CD14-positive monocyte (primary cell): ENCODE data around the gene LRP1B. TPM values are rescaled to one million over a fixed set of nuclear protein-coding genes. Genes with fewer than 3 reads are reported as not detected.

Experiments used
- DNase-seq, 3 donors: peaks; one replicate each; pipeline ENCODE4 v3.0.0-alpha.2; 2011 to 2022
- H2AFZ ChIP-seq: 2 replicates; pipeline ENCODE4 v1.6.0; 2012; ENCODE audit warnings: mild to moderate bottlenecking, low read depth, low read length, inconsistent platforms; ENCODE audit not compliant: insufficient read depth, poor library complexity, severe bottlenecking
- H3K27ac ChIP-seq, 2 donors: 1 replicate in 1 of 2; 2 replicates in 1 of 2; pipeline ENCODE4 v1.5.1; 2012 to 2013; ENCODE audit warnings: low read length in 2 of 2, control low read depth in 1 of 2, inconsistent platforms in 1 of 2, low read depth in 1 of 2, mild to moderate bottlenecking in 1 of 2
- H3K27me3 ChIP-seq, 2 donors: one replicate each; pipeline versions ENCODE4 v1.6.0 to v1.6.1; 2011 to 2013; ENCODE audit warnings: low read length in 2 of 2; ENCODE audit not compliant: control insufficient read depth in 2 of 2, insufficient read depth in 2 of 2
- H3K36me3 ChIP-seq, 2 donors: replicated peaks in 1 of 2; 1 replicate in 1 of 2; 2 replicates in 1 of 2; pipeline versions ENCODE4 v1.5.1 to v1.6.1; 2012 to 2013; ENCODE audit warnings: low read length in 2 of 2, control low read depth in 1 of 2, inconsistent platforms in 1 of 2, mild to moderate bottlenecking in 1 of 2; ENCODE audit not compliant: insufficient read depth in 2 of 2, control insufficient read depth in 1 of 2
- H3K4me1 ChIP-seq, 2 donors: 1 replicate in 1 of 2; 2 replicates in 1 of 2; pipeline versions ENCODE4 v1.5.1 to v1.6.1; 2012 to 2013; ENCODE audit warnings: low read length in 2 of 2, control low read depth in 1 of 2, inconsistent platforms in 1 of 2, mild to moderate bottlenecking in 1 of 2, moderate library complexity in 1 of 2; ENCODE audit not compliant: insufficient read depth in 2 of 2, control insufficient read depth in 1 of 2
- H3K4me2 ChIP-seq: replicated peaks from 2 replicates; pipeline ENCODE3; 2012; ENCODE audit warnings: low read length, moderate library complexity, mild to moderate bottlenecking; ENCODE audit not compliant: poor library complexity, severe bottlenecking; ENCODE audit errors: extremely low read depth
- H3K4me3 ChIP-seq, 3 experiments: fragments of 200-600 bp in 1 of 3; sonication (generic) in 1 of 3; replicated peaks in 1 of 3; 1 replicate in 2 of 3; 2 replicates in 1 of 3; pipeline ENCODE4 v1.5.1; 2011 to 2013; ENCODE audit warnings: low read length in 3 of 3, mild to moderate bottlenecking in 3 of 3, control low read depth in 2 of 3, low read depth in 2 of 3, inconsistent platforms in 1 of 3, moderate library complexity in 1 of 3
- H3K79me2 ChIP-seq: 2 replicates; pipeline ENCODE4 v1.6.0; 2012; ENCODE audit warnings: mild to moderate bottlenecking, control low read depth, inconsistent platforms, low read length, moderate library complexity; ENCODE audit not compliant: insufficient read depth
- H3K9ac ChIP-seq: 2 replicates; pipeline ENCODE4 v1.6.0; 2017; ENCODE audit warnings: low read length, mild to moderate bottlenecking; ENCODE audit not compliant: insufficient read depth, poor library complexity, severe bottlenecking
- H3K9me3 ChIP-seq, 2 donors: replicated peaks in 1 of 2; 1 replicate in 1 of 2; 2 replicates in 1 of 2; pipeline versions ENCODE4 v1.5.1 to v1.6.1; 2012 to 2013; ENCODE audit warnings: low read length in 2 of 2, control low read depth in 1 of 2; ENCODE audit not compliant: control insufficient read depth in 1 of 2, insufficient read depth in 1 of 2
- H4K20me1 ChIP-seq: 2 replicates; pipeline ENCODE4 v1.6.0; 2012; ENCODE audit warnings: mild to moderate bottlenecking, low read length, control low read depth, moderate library complexity; ENCODE audit not compliant: insufficient read depth
- H3K27ac Mint-ChIP-seq, 7 donors: one replicate each; pipeline ENCODE4 v1.8.0; 2020; ENCODE audit warnings: mild to moderate bottlenecking in 7 of 7, mixed read lengths in 7 of 7, moderate library complexity in 6 of 7, inconsistent platforms in 2 of 7
- H3K27me3 Mint-ChIP-seq, 3 donors: one replicate each; pipeline ENCODE4 v1.8.0; 2021 to 2022; ENCODE audit warnings: low read depth in 3 of 3, mild to moderate bottlenecking in 3 of 3, mixed read lengths in 3 of 3, moderate library complexity in 3 of 3, inconsistent platforms in 1 of 3
- H3K36me3 Mint-ChIP-seq, 2 donors: one replicate each; pipeline ENCODE4 v1.8.0; 2020; ENCODE audit warnings: mixed read lengths in 2 of 2, inconsistent platforms in 1 of 2, mild to moderate bottlenecking in 1 of 2
- H3K4me1 Mint-ChIP-seq: one replicate; pipeline ENCODE4 v1.8.0; 2020; ENCODE audit warnings: mild to moderate bottlenecking, mixed read lengths
- H3K4me3 Mint-ChIP-seq, 2 donors: one replicate each; pipeline ENCODE4 v1.8.0; 2020; ENCODE audit warnings: mild to moderate bottlenecking in 2 of 2, mixed read lengths in 2 of 2, moderate library complexity in 1 of 2
- H3K9me3 Mint-ChIP-seq, 7 donors: one replicate each; pipeline ENCODE4 v1.8.0; 2020 to 2022; ENCODE audit warnings: mixed read lengths in 7 of 7, mild to moderate bottlenecking in 6 of 7, moderate library complexity in 6 of 7, inconsistent platforms in 2 of 7
- CTCF ChIP-seq: fragments of 200-600 bp; IDR thresholded peaks from one replicate; pipeline ENCODE4 v1.8.0; 2022; ENCODE audit warnings: antibody characterized with exemption, mild to moderate bottlenecking
- WGBS: methylation state at CpG from one replicate; pipeline ENCODE4 v1.1.5; 2013; ENCODE audit warnings: missing lambda C conversion rate; ENCODE audit not compliant: insufficient coverage; 5-methylcytosine and 5-hydroxymethylcytosine counted together
- intact Hi-C, 2 donors: fragments of 100-400 bp; cut with micrococcal nuclease; formaldehyde crosslinking; loops; one replicate each; pipeline versions ENCODE4 v1.15.0 to v1.15.1; 2023
- polyA plus RNA-seq, 3 donors: library from polyadenylated mRNA; depleted of rRNA in 1 of 3; unstranded in 2 of 3; stranded (reverse) in 1 of 3; fragments of 300-500 nt in 2 of 3; fragments of >200 nt in 1 of 3; fragmentation: Illumina TruSeq in 2 of 3; gene quantifications; 1 replicate in 2 of 3; 2 replicates in 1 of 3; pipeline ENCODE4 v1.2.3, GENCODE V29; 2012 to 2021

The LRP1B gene
- polyA plus RNA-seq, 3 donors, result not detected

GRCh38 chr2:140509765-140510164 is 1621.1 kb downstream of the LRP1B start:
- H3K79me2 ChIP-seq, result no peaks in the 10 kb centered on the region
- H3K9ac ChIP-seq, result no peak overlapping the region
- no peak overlapping the region for H3K27ac ChIP-seq
- H3K9me3 Mint-ChIP-seq, result peaks cover 0 to 6% (median 0%) of the 10 kb centered on the region in 7 donors
- H3K4me2 ChIP-seq, result no peak overlapping the region
- H3K36me3 Mint-ChIP-seq, result no peaks in the 10 kb centered on the region
- H3K4me1 Mint-ChIP-seq, result no peaks in the 10 kb centered on the region
- no peak overlapping the region for H2AFZ ChIP-seq
- H3K4me3 ChIP-seq, result no peak overlapping the region
- DNase-seq, result no peak
- H3K27me3 Mint-ChIP-seq, result no peaks in the 10 kb centered on the region
- H4K20me1 ChIP-seq, result no peaks in the 10 kb centered on the region
- WGBS, result 93% methylated on average over 5 of the region's 6 CpGs
- intact Hi-C loops, result no loop called here
- no peaks in the 10 kb centered on the region for H3K4me1 ChIP-seq
- H3K4me3 Mint-ChIP-seq, result no peak overlapping the region
- no peak for TF ChIP-seq CTCF
- no peaks in the 10 kb centered on the region for H3K27me3 ChIP-seq
- H3K9me3 ChIP-seq, result no peaks in the 10 kb centered on the region
- no peaks in the 10 kb centered on the region for H3K36me3 ChIP-seq
- H3K27ac Mint-ChIP-seq, result no peak overlapping the region

GRCh38 chr2:140508756-140509155 is 1622.1 kb downstream of the LRP1B start:
- Histone ChIP-seq H3K9ac (no peak overlapping the region), H3K4me2 (no peak overlapping the region), H3K4me1 (no peaks in the 10 kb centered on the region), H3K79me2 (no peaks in the 10 kb centered on the region), H4K20me1 (no peaks in the 10 kb centered on the region), H2AFZ (no peak overlapping the region), H3K27ac (no peak overlapping the region), H3K4me3 (no peak overlapping the region), H3K9me3 (no peaks in the 10 kb centered on the region), H3K27me3 (no peaks in the 10 kb centered on the region), H3K36me3 (no peaks in the 10 kb centered on the region)
- H3K4me3 Mint-ChIP-seq, result no peak overlapping the region
- no peak for TF ChIP-seq CTCF
- peaks cover 0 to 6% (median 0%) of the 10 kb centered on the region in 7 donors for H3K9me3 Mint-ChIP-seq
- DNase-seq, result no peak
- H3K27ac Mint-ChIP-seq, result no peak overlapping the region
- H3K36me3 Mint-ChIP-seq, result no peaks in the 10 kb centered on the region
- H3K4me1 Mint-ChIP-seq, result no peaks in the 10 kb centered on the region
- intact Hi-C loops, result no loop called here
- H3K27me3 Mint-ChIP-seq, result no peaks in the 10 kb centered on the region
- WGBS, result 77% methylated on average over 3 of the region's 4 CpGs
